Measurements from ENCODE around the gene ZFYVE28. TPM values are rescaled to one million over a fixed set of nuclear protein-coding genes. Genes with fewer than 3 reads are reported as not detected.
A peak's percentile ranks its signal among the peaks of the same experiment; 100 is the strongest.

The ZFYVE28 gene
- polyA plus RNA-seq, 1 of the 3 experiments (the other 2 are of a cell fraction) = 3.2 TPM

DNA sequence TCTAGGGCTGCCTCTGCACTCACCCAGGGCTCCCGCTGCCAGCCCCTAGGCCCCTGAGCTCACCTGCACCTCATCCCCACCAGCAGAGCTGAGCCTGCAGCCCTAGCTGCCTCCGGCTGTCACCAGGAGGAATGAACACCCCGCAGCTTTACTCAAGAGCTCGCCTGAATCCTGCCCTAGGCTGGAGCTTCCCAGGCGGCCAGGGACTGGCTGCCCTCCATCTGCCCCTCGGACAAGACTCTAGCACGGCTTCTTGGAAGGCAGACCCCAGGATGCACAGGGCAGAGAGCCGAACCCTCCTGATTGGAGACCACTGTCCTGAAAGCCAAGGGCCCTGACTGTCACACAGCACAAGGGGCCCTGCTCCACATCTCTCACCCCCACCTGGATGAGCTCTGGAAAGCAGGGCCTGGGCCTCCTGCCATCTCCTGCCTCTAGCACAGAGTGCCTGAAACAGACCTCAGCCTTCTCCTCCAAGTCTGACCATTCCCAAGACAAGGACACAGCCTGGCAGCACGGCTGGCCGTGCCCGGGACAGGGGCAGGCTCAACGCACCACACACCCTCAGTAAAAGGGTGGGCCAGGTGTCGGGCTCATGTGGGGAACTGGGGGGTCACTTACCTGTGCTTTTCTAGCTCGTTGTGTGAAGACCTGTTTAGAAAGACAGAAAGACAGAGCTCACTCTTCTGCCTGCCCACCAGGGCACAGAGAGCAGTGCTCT is 160.9 kb downstream of the ZFYVE28 start:
- H3K36me3 ChIP-seq (replicated peaks in 1 of 2; ENCODE audit: control insufficient read depth in 1 of 2, insufficient read depth in 2 of 2, low read length in 1 of 2) = peaks cover 0 to 53% of the 10 kb centered on the region in 2 experiments
- H3K9ac ChIP-seq = no peak overlapping the region
- 80% methylated on average over 2 of the region's 14 CpGs for WGBS (ENCODE audit: low lambda C conversion rate)
- no peak overlapping the region for H2AFZ ChIP-seq (ENCODE audit: low read depth)
- H4K20me1 ChIP-seq (ENCODE audit: insufficient read depth) = peaks cover 78% of the 10 kb centered on the region
- H3F3A ChIP-seq (replicated peaks; ENCODE audit: insufficient read depth) = no peaks in the 10 kb centered on the region
- POLR2A ChIA-PET = interaction anchor here (1.0 kb wide), 1 partner anchor 13 kb away, joined by 3 read pairs; no protein-coding TSS in a partner anchor
- DNase-seq = peak; percentile 16
- H3K9me2 ChIP-seq = no peaks in the 10 kb centered on the region
- H3K27me3 ChIP-seq (ENCODE audit: insufficient read depth) = no peaks in the 10 kb centered on the region
- no peaks in the 10 kb centered on the region for H3K9me3 ChIP-seq
- peaks cover 47% of the 10 kb centered on the region for H3K79me2 ChIP-seq (ENCODE audit: insufficient read depth)
- H3K4me3 ChIP-seq (ENCODE audit: low read depth in 2 of 2, low read length in 1 of 2) = no peak overlapping the region
- CTCF ChIA-PET = interaction anchor here (0.9 to 1.4 kb wide), 4 partner anchors 37 to 205 kb away, joined by 3 to 4 read pairs (median 3); no protein-coding TSS in a partner anchor
- TF ChIP-seq NFIC (IDR thresholded peaks at IDR 0.05; ENCODE audit: borderline replicate concordance) = no peak
- TF ChIP-seq, protein P1, sequence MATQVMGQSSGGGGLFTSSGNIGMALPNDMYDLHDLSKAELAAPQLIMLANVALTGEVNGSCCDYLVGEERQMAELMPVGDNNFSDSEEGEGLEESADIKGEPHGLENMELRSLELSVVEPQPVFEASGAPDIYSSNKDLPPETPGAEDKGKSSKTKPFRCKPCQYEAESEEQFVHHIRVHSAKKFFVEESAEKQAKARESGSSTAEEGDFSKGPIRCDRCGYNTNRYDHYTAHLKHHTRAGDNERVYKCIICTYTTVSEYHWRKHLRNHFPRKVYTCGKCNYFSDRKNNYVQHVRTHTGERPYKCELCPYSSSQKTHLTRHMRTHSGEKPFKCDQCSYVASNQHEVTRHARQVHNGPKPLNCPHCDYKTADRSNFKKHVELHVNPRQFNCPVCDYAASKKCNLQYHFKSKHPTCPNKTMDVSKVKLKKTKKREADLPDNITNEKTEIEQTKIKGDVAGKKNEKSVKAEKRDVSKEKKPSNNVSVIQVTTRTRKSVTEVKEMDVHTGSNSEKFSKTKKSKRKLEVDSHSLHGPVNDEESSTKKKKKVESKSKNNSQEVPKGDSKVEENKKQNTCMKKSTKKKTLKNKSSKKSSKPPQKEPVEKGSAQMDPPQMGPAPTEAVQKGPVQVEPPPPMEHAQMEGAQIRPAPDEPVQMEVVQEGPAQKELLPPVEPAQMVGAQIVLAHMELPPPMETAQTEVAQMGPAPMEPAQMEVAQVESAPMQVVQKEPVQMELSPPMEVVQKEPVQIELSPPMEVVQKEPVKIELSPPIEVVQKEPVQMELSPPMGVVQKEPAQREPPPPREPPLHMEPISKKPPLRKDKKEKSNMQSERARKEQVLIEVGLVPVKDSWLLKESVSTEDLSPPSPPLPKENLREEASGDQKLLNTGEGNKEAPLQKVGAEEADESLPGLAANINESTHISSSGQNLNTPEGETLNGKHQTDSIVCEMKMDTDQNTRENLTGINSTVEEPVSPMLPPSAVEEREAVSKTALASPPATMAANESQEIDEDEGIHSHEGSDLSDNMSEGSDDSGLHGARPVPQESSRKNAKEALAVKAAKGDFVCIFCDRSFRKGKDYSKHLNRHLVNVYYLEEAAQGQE (IDR thresholded peaks at IDR 0.05; ENCODE audit: low read depth, low read length) = no peak
- TF ChIP-seq YY1 (IDR thresholded peaks at IDR 0.05; ENCODE audit: low read depth) = no peak
- TF ChIP-seq NRF1 (IDR thresholded peaks at IDR 0.05; ENCODE audit: low read depth, low read length) = no peak
- no peak for TF ChIP-seq JUND (IDR thresholded peaks at IDR 0.05)
- TF ChIP-seq, protein P2, sequence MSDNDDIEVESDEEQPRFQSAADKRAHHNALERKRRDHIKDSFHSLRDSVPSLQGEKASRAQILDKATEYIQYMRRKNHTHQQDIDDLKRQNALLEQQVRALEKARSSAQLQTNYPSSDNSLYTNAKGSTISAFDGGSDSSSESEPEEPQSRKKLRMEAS (IDR thresholded peaks at IDR 0.05; ENCODE audit: low read depth) = no peak
- no peak for TF ChIP-seq FOSL2 (IDR thresholded peaks at IDR 0.05; ENCODE audit: borderline replicate concordance, low read depth)
- no peak for TF ChIP-seq EZH2phosphoT487 (IDR thresholded peaks at IDR 0.05; ENCODE audit: borderline replicate concordance, low read depth)
- no peak for TF ChIP-seq TEAD4 (IDR thresholded peaks at IDR 0.05; ENCODE audit: borderline replicate concordance, insufficient read depth)
- no peak overlapping the region for H3K4me2 ChIP-seq
- peaks cover 5 to 54% of the 10 kb centered on the region in 2 experiments; a peak in 2 of 4 replicates for H3K4me1 ChIP-seq (ENCODE audit: control insufficient read depth in 1 of 2, insufficient read depth in 2 of 2, low read depth in 1 of 2, low read length in 1 of 2)
- no peak overlapping the region; a peak in 1 of 4 replicates for H3K27ac ChIP-seq (ENCODE audit: low read depth in 2 of 2, low read length in 1 of 2)

DNA sequence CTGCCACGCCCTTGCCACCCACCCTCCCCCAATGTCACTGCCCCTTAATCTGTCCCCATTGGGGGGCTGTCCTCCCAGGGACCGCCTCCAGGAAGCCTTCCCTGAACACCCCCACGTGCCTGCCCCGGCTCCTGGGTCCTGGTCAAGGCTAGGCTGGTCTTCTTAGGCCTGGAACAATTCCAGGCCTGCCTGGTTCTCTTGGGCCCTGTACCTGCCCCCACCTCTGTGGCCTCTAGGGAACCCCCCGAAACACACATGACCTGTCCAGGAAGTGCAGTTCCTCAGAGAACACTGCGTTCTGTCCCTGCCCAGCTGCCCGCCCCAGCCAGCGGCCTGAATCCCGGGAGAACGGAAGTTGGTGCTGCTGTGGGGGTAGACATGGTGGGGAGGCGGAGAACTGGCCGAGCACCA is 161.7 kb downstream of the ZFYVE28 start:
- H3K9ac ChIP-seq = no peak overlapping the region
- ChIA-PET CTCF (interaction anchor here (0.9 to 1.0 kb wide), 2 partner anchors 36 to 168 kb away, joined by 3 read pairs; no protein-coding TSS in a partner anchor), POLR2A (interaction anchor here (1.0 kb wide), 1 partner anchor 13 kb away, joined by 3 read pairs; no protein-coding TSS in a partner anchor)
- peaks cover 5 to 54% of the 10 kb centered on the region in 2 experiments; a peak in 2 of 4 replicates for H3K4me1 ChIP-seq (ENCODE audit: control insufficient read depth in 1 of 2, insufficient read depth in 2 of 2, low read depth in 1 of 2, low read length in 1 of 2)
- no peak overlapping the region for H3K4me2 ChIP-seq
- H2AFZ ChIP-seq (ENCODE audit: low read depth) = no peak overlapping the region
- H3K9me3 ChIP-seq = no peaks in the 10 kb centered on the region
- peaks cover 0 to 53% of the 10 kb centered on the region in 2 experiments for H3K36me3 ChIP-seq (replicated peaks in 1 of 2; ENCODE audit: control insufficient read depth in 1 of 2, insufficient read depth in 2 of 2, low read length in 1 of 2)
- peaks cover 78% of the 10 kb centered on the region for H4K20me1 ChIP-seq (ENCODE audit: insufficient read depth)
- no peaks in the 10 kb centered on the region for H3K9me2 ChIP-seq
- no peaks in the 10 kb centered on the region for H3F3A ChIP-seq (replicated peaks; ENCODE audit: insufficient read depth)
- peaks cover 47% of the 10 kb centered on the region for H3K79me2 ChIP-seq (ENCODE audit: insufficient read depth)
- DNase-seq = peak; percentile 16
- no peak overlapping the region for H3K4me3 ChIP-seq (ENCODE audit: low read depth in 2 of 2, low read length in 1 of 2)
- H3K27ac ChIP-seq (ENCODE audit: low read depth in 2 of 2, low read length in 1 of 2) = no peak overlapping the region; a peak in 1 of 4 replicates
- 92% methylated on average over 9 of the region's 12 CpGs for WGBS (ENCODE audit: low lambda C conversion rate)
- no peaks in the 10 kb centered on the region for H3K27me3 ChIP-seq (ENCODE audit: insufficient read depth)
- TF ChIP-seq, protein P3, sequence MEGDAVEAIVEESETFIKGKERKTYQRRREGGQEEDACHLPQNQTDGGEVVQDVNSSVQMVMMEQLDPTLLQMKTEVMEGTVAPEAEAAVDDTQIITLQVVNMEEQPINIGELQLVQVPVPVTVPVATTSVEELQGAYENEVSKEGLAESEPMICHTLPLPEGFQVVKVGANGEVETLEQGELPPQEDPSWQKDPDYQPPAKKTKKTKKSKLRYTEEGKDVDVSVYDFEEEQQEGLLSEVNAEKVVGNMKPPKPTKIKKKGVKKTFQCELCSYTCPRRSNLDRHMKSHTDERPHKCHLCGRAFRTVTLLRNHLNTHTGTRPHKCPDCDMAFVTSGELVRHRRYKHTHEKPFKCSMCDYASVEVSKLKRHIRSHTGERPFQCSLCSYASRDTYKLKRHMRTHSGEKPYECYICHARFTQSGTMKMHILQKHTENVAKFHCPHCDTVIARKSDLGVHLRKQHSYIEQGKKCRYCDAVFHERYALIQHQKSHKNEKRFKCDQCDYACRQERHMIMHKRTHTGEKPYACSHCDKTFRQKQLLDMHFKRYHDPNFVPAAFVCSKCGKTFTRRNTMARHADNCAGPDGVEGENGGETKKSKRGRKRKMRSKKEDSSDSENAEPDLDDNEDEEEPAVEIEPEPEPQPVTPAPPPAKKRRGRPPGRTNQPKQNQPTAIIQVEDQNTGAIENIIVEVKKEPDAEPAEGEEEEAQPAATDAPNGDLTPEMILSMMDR (IDR thresholded peaks at IDR 0.05) = no peak
- TF ChIP-seq CHD2 (IDR thresholded peaks at IDR 0.05; ENCODE audit: low read length, partially characterized antibody) = no peak
- TF ChIP-seq TAF1 (IDR thresholded peaks at IDR 0.05; ENCODE audit: borderline replicate concordance, low read depth, low read length) = no peak
- TF ChIP-seq, protein P4, sequence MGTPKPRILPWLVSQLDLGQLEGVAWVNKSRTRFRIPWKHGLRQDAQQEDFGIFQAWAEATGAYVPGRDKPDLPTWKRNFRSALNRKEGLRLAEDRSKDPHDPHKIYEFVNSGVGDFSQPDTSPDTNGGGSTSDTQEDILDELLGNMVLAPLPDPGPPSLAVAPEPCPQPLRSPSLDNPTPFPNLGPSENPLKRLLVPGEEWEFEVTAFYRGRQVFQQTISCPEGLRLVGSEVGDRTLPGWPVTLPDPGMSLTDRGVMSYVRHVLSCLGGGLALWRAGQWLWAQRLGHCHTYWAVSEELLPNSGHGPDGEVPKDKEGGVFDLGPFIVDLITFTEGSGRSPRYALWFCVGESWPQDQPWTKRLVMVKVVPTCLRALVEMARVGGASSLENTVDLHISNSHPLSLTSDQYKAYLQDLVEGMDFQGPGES (IDR thresholded peaks at IDR 0.05; ENCODE audit: low read depth, low read length) = no peak
- TF ChIP-seq GABPA (IDR thresholded peaks at IDR 0.05; ENCODE audit: low read depth) = no peak
- TF ChIP-seq SMC3 (IDR thresholded peaks at IDR 0.05; ENCODE audit: low read depth, low read length) = no peak
- TF ChIP-seq TEAD4 (IDR thresholded peaks at IDR 0.05; ENCODE audit: borderline replicate concordance, insufficient read depth) = no peak
- TF ChIP-seq RXRA (IDR thresholded peaks at IDR 0.05; ENCODE audit: borderline replicate concordance, low read depth) = no peak
- TF ChIP-seq FOSL2 (IDR thresholded peaks at IDR 0.05; ENCODE audit: borderline replicate concordance, low read depth) = no peak
- TF ChIP-seq POLR2AphosphoS5 (IDR thresholded peaks at IDR 0.05; ENCODE audit: low read depth, low read length) = no peak
- TF ChIP-seq GATA2 (CRISPR knock-in tag; IDR thresholded peaks at IDR 0.05) = no peak

Data from SK-N-SH (cell line).